K562 (cell line): ENCODE data around the gene AKAP7. TPM values are rescaled to one million over a fixed set of nuclear protein-coding genes. Genes with fewer than 3 reads are reported as not detected.

Source experiments
- HOMEZ ChIP-seq: fragments of 250-450 bp; sonication (Bioruptor Pico); IDR thresholded peaks from 2 replicates; pipeline ENCODE4 v1.4.0; 2020; ENCODE audit warnings: mild to moderate bottlenecking, moderate library complexity
- POLR2G ChIP-seq: fragments of 200-400 bp; formaldehyde crosslinking; IDR thresholded peaks from 2 replicates; pipeline ENCODE4 v1.6.1; 2017; ENCODE audit warnings: low read depth, mild to moderate bottlenecking, antibody characterized with exemption, low read length, moderate library complexity
- TEAD4 ChIP-seq, 2 experiments: sonication (generic) in 1 of 2; formaldehyde crosslinking in 1 of 2; IDR thresholded peaks; 2 replicates each; pipeline versions ENCODE4 v1.6.1 to v1.8.0; 2012 to 2022; ENCODE audit warnings: borderline replicate concordance in 1 of 2, inconsistent platforms in 1 of 2, low read length in 1 of 2, mild to moderate bottlenecking in 1 of 2, missing genetic modification reagents in 1 of 2
- ZFP36 ChIP-seq: fragments of 150-350 bp; IDR thresholded peaks from 2 replicates; pipeline ENCODE4 v1.6.1; 2018; ENCODE audit warnings: low read length, low read depth; ENCODE audit not compliant: partially characterized antibody
- polyA plus RNA-seq, 8 experiments: library from polyadenylated mRNA; depleted of rRNA in 4 of 8; stranded (reverse) in 5 of 8; unstranded in 3 of 8; fragments of >200 nt; fragmentation: Nextera tagmentation in 2 of 8; fragmentation: Illumina TruSeq in 1 of 8; extraction: Ambion mirVana in 2 of 8; extraction: Trizol in 1 of 8; gene quantifications; 2 replicates each; pipeline versions ENCODE4 v1.2.1 to v1.2.3, GENCODE V29; 2011 to 2014; ENCODE audit warnings: inconsistent platforms in 1 of 8, missing spikeins in 1 of 8
- total RNA-seq, 7 experiments: library from RNA; depleted of rRNA in 6 of 7; stranded (reverse); fragments of >200 nt in 6 of 7; fragmentation: Illumina TruSeq in 2 of 7; extraction: Trizol in 2 of 7; gene quantifications; 2 replicates each; pipeline versions ENCODE4 v1.2.1 to v1.2.3, GENCODE V29; 2011 to 2021; ENCODE audit warnings: low replicate concordance in 1 of 7
- TF ChIP-seq, protein P1 (sequence below), 2 experiments: fragments of 450-650 bp; IDR thresholded peaks; 2 replicates each; pipeline ENCODE4 v1.6.1; 2016; ENCODE audit warnings: mild to moderate bottlenecking in 2 of 2, borderline replicate concordance in 1 of 2, low read depth in 1 of 2, moderate library complexity in 1 of 2

Gene AKAP7
- total and polyA plus RNA-seq, 9 of the 15 experiments (the other 6 are each of a cell fraction or from before 2014, with no cell fraction given) = 0.82 to 2.6 (median 1.6) TPM

- TF ChIP-seq TEAD4 (IDR thresholded peaks at IDR 0.05; ENCODE audit: low read length) (no peak), TEAD4 (CRISPR knock-in tag; IDR thresholded peaks at IDR 0.05; ENCODE audit: borderline replicate concordance) (no peak), HOMEZ (no peak), POLR2G (no peak), ZFP36 (no peak)
- TF ChIP-seq, protein P1, sequence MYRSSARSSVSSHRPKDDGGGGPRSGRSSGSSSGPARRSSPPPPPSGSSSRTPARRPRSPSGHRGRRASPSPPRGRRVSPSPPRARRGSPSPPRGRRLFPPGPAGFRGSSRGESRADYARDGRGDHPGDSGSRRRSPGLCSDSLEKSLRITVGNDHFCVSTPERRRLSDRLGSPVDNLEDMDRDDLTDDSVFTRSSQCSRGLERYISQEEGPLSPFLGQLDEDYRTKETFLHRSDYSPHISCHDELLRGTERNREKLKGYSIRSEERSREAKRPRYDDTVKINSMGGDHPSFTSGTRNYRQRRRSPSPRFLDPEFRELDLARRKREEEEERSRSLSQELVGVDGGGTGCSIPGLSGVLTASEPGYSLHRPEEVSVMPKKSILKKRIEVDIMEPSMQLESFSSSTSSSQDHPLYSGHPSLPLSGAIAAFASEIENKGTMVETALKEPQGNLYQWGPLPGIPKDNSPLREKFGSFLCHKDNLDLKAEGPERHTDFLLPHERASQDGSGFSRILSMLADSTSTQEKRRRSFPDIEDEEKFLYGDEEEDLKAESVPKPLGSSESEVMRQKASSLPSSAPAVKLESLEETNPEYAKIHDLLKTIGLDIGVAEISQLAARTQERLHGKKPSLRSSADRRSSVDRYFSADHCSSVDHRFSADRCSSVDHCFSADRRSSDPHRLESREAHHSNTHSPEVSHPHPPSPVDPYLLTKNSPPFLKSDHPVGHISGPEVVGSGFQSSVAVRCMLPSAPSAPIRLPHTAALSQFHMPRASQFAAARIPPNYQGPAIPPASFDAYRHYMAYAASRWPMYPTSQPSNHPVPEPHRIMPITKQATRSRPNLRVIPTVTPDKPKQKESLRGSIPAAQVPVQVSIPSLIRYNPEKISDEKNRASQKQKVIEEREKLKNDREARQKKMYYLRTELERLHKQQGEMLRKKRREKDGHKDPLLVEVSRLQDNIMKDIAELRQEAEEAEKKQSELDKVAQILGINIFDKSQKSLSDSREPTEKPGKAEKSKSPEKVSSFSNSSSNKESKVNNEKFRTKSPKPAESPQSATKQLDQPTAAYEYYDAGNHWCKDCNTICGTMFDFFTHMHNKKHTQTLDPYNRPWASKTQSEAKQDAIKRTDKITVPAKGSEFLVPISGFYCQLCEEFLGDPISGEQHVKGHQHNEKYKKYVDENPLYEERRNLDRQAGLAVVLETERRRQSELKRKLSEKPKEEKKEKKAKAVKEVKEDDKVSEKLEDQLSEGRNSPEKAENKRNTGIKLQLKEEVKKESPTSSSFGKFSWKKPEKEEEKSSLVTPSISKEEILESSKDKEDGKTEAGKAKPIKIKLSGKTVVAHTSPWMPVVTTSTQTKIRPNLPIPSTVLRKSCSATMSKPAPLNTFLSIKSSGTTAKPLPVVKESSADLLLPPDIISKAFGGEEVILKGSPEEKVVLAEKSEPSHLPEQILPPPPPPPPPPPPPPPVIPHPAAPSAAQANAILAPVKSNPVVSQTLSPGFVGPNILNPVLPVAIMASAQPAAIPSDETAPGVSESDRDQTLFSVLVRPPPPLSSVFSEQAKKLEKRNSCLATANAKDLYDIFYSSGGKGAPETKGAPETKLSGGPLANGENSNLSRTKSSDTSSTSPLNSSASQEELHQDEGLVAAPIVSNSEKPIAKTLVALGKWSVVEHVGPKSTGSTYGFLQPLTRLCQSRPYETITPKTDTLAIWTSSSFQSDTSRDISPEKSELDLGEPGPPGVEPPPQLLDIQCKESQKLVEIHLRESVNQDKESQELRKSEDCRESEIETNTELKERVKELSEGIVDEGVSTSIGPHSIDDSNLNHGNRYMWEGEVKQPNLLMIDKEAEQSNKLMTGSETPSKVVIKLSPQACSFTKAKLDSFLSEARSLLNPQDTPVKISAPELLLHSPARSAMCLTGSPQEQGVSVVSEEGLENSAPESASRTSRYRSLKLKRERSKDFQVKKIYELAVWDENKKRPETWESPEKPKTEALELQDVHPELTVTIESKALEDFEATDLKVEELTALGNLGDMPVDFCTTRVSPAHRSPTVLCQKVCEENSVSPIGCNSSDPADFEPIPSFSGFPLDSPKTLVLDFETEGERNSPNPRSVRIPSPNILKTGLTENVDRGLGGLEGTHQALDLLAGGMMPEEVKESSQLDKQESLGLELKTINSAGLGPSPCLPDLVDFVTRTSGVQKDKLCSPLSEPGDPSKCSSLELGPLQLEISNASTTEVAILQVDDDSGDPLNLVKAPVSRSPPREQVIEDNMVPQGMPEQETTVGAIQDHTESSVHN (IDR thresholded peaks at IDR 0.05; ENCODE audit: borderline replicate concordance in 1 of 2, low read depth in 1 of 2) = no peak
Observed at GRCh38 chr6:131208787-131209186, 73.5 kb downstream of the AKAP7 start (continued).
